ENCODE data around the gene LYVE1.

LYVE1 gene

GRCh38 chr11:10520562-10520961 lies 47.9 kb downstream of the LYVE1 start:
- DNase-seq, result no peak

DNA sequence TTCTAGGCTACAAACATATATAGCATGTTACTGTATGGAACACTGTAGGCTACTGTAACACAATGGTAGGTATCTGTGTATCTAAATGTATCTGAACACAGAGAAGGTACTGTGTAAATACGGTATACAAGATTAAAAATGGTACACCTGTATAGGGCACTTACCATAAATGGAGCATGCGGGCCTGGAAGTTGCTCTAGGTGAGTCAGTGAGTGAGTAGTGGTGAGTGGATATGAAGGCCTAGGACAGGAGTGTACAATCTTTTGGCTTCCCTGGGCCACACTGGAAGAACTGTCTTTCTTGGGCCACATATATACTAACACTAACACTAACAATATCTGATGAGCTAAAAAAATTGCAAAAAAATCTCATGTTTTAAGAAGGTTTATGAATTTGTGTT lies 48.8 kb downstream of the LYVE1 start:
- no peak for DNase-seq

DNA sequence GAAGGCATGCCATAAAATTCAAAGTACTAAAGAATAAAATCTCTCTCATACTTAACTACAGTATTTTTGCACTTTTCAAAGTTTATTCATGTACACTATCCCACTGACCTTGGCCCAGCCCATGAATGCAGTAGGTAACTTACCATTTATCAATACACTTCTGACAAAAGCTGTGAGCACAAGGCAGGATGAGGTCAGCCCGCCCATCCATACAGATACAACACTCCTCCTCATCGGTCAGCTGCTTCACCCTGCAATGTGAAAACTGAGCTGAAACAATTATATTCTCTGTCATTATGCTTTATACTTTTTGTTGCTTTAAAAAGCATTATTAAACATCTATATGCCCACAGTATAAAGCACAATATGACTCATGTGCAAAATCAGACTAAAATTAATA lies 49.6 kb downstream of the LYVE1 start:
- DNase-seq, result peak in 1 of 2 donors; percentile 5

- DNase-seq, result no peak
Observed at GRCh38 chr11:10518123-10518522, 50.3 kb downstream of the LYVE1 start.

DNA sequence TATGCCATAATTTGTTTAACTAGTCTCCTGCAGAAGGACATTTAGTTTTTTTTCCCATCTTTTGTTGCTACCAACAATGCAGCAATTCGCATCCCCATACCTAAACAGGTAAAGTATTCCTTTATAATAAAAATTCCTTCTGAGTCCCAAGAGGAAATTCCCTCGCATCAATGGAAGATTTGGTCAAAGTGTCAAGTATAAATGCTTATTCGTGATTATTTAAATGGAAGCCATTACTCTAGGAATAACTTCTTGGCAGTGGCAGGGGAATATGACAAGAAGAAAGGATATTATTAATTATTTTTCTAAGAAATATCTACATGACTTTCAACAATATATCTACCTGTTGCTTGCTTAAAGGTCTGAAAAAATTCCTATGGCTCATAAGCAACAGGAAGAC lies 53.0 kb downstream of the LYVE1 start:
- no peak for DNase-seq

GRCh38 chr11:10514709-10515108 lies 53.8 kb downstream of the LYVE1 start:
- DNase-seq, result no peak

DNA sequence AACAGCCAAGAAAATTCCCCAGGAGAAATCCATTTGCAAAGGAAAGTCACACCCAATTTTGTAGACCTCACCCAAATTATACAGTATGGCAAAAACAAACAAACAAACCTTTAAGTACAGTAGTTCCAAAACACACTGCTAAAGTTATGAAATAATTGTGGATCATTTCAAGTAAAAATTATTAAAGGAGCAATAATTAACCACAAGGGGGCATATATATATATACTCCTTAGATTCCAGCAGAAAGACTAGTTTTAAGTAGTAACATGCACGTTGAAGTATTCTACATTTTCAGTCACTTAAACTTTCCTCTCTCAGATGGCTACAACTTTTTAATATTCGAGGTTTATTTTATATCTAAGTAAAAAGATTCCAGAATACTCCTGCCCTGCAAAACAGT lies 54.3 kb downstream of the LYVE1 start:
- DNase-seq, result peak in 1 of 2 donors; percentile 33

GRCh38 chr11:10511181-10511621 lies 57.3 kb downstream of the LYVE1 start:
- peak in 1 of 2 donors; percentile 15 for DNase-seq

Data from hippocampal formation (tissue), 2 donors.